Thyroid gland (tissue), 4 donors: ENCODE measurements around the gene USP3.

Experiments used
- POLR2A ChIP-seq, 2 donors: fragments of 450-650 bp; IDR thresholded peaks; one replicate each; pipeline ENCODE4 v1.6.1; 2017; ENCODE audit warnings: antibody characterized with exemption in 2 of 2, mild to moderate bottlenecking in 2 of 2, moderate library complexity in 1 of 2
- TF ChIP-seq, protein P1 (sequence below), 6 experiments: fragments of 200-600 bp in 3 of 6; fragments of 450-650 bp in 3 of 6; sonication (generic) in 3 of 6; IDR thresholded peaks; one replicate each; pipeline ENCODE4 v1.5.1; 2016 to 2019; ENCODE audit warnings: antibody characterized with exemption in 6 of 6, mild to moderate bottlenecking in 2 of 6, inconsistent platforms in 1 of 6, moderate library complexity in 1 of 6

DNA sequence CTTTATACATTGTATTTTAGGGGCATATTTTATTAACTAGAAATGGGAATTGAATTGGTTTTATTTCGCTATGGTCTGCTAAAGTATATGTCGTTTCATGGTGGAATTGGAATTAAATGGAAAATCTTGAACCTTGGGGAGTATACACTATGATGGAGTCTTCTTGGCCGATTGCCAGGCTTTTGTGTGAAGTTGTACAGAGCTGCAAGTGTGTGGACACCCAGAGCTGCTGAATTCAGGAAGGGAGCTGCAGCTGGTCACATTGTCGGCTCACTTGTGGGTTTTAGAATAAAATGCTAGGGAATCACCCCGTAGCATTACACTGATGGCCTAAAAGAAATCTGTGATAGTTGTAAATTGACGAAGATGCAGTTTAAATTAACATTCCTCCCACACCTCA is 35.1 kb downstream of the USP3 start:
- TF ChIP-seq, protein P1, sequence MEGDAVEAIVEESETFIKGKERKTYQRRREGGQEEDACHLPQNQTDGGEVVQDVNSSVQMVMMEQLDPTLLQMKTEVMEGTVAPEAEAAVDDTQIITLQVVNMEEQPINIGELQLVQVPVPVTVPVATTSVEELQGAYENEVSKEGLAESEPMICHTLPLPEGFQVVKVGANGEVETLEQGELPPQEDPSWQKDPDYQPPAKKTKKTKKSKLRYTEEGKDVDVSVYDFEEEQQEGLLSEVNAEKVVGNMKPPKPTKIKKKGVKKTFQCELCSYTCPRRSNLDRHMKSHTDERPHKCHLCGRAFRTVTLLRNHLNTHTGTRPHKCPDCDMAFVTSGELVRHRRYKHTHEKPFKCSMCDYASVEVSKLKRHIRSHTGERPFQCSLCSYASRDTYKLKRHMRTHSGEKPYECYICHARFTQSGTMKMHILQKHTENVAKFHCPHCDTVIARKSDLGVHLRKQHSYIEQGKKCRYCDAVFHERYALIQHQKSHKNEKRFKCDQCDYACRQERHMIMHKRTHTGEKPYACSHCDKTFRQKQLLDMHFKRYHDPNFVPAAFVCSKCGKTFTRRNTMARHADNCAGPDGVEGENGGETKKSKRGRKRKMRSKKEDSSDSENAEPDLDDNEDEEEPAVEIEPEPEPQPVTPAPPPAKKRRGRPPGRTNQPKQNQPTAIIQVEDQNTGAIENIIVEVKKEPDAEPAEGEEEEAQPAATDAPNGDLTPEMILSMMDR (IDR thresholded peaks at IDR 0.05) = no peak
- TF ChIP-seq POLR2A (IDR thresholded peaks at IDR 0.05) = no peak
